ENCODE measurements around the gene EEA1.
"Not testable (repeated sequence)": the region's sequence is repeated elsewhere in the genome, so short reads cannot be mapped to it uniquely, and the experiment has no call there.

The EEA1 gene

DNA sequence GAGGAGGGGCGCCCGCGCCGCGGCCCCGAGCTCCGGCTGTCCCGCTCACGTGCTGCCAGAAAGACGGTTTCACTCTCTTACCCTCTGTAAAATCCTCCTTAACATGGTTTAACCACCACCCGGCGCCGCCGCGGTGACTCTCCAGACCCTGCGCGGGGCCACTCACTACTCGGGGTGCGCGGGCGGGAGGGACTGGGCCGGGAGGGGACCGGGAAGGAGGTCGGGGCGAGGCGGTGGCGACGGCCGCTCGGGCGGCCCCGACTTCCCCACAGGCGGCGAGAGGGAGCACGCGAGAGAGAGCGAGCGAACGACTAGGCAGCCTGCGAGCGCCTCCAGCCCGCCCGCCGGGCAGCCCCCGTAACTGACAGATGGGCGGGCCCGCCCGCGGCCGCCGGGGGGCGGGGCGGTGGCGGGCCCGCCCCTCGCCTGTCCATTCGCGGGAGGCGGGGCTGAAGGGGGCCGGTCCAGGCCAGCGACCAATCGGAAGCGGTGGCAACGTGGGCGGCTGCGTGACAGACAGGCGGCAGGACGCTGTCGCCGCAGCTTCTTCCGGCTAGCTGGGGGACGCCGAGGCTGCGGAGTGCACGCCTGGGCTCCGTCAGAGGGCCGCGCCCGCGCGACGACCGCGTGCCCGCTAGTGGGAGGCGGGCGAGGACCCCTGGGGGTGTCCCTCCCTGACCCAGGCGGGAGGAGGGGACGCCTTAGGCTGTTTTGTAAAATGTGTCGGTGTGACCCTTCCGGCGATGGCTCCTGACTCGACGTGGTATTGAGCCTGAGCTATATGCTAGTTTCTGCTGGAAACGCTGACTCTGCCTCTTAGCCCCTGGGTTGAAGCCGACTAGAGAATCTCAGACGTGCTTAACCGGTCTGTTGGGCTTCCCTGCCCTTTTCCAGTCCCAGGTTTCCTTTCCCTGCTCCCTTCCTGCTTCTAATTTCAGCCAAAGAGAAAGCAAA, at the start of gene EEA1:
Gene EEA1, minus strand, starts transcription at position 334 of the 954 bp plus-strand sequence. Its CDS starts 229 bp downstream, at position 105.
- H3K4me1 ChIP-seq (ENCODE audit: control insufficient read depth, insufficient read depth, low read length) = peaks cover 22% of the 10 kb centered on the region
- H3K9ac ChIP-seq (ENCODE audit: low read depth, low read length) = peak within 1 kb of the TSS; percentile 67
- H3K36me3 ChIP-seq (ENCODE audit: control insufficient read depth, insufficient read depth, low read length) = no peaks in the 10 kb centered on the region
- H3K4me3 ChIP-seq (ENCODE audit: low read depth, low read length) = peak within 1 kb of the TSS; percentile 62
- H3K9me3 ChIP-seq (ENCODE audit: control insufficient read depth, insufficient read depth, low read length) = no peaks in the 10 kb centered on the region
- H3K27me3 ChIP-seq (ENCODE audit: control insufficient read depth, insufficient read depth, low read length) = no peaks in the 10 kb centered on the region

DNA sequence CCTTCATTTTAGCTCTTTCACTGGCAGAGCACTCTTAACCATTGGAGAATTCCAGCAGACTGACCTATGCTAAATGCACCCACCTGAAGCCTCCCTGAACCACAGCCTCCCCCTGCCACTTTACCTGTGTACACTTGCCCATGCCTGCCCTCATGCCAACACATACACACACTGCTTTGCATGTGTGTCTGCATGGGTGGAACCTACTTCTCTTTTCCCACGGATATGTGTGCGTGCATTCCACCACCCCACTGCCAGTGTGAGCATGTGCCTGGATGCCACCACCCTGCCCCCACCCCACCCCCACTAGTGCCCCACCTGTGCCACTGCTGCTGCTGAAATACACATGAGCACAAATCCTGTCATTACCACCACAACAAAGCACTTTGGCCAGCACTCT, 49.5 kb upstream of the EEA1 start:
- H3K4me3 ChIP-seq (ENCODE audit: low read depth, low read length) = no peak overlapping the region
- H3K4me1 ChIP-seq (ENCODE audit: control insufficient read depth, insufficient read depth, low read length) = no peaks in the 10 kb centered on the region
- no peak overlapping the region for H3K9ac ChIP-seq (ENCODE audit: low read depth, low read length)
- peaks cover 5% of the 10 kb centered on the region for H3K9me3 ChIP-seq (ENCODE audit: control insufficient read depth, insufficient read depth, low read length)
- no peaks in the 10 kb centered on the region for H3K27me3 ChIP-seq (ENCODE audit: control insufficient read depth, insufficient read depth, low read length)
- H3K36me3 ChIP-seq (ENCODE audit: control insufficient read depth, insufficient read depth, low read length) = no peaks in the 10 kb centered on the region

DNA sequence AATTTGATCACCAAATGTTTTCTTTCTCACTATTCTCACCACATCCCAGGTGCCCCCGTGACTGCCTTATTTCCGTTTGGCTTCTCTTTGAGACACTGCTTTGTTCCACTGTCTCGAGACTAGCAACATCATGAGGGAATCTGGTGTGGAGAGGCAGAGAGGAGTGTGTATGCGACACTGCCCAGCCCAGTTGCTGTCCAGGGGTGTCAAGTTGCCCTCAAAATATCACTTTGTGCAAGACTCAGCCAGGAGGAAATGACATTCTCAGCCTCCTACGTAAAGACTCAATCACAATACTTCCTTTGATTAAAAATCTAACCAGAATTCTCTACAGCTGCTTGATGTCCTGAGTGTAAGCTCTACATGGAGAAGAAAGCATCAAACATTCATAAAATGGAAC, 48.2 kb upstream of the EEA1 start:
- Histone ChIP-seq H3K4me1 (ENCODE audit: control insufficient read depth, insufficient read depth, low read length) (no peaks in the 10 kb centered on the region), H3K36me3 (ENCODE audit: control insufficient read depth, insufficient read depth, low read length) (no peaks in the 10 kb centered on the region), H3K9ac (ENCODE audit: low read depth, low read length) (no peak overlapping the region), H3K27me3 (ENCODE audit: control insufficient read depth, insufficient read depth, low read length) (no peaks in the 10 kb centered on the region), H3K9me3 (ENCODE audit: control insufficient read depth, insufficient read depth, low read length) (peaks cover 5% of the 10 kb centered on the region), H3K4me3 (ENCODE audit: low read depth, low read length) (no peak overlapping the region)

DNA sequence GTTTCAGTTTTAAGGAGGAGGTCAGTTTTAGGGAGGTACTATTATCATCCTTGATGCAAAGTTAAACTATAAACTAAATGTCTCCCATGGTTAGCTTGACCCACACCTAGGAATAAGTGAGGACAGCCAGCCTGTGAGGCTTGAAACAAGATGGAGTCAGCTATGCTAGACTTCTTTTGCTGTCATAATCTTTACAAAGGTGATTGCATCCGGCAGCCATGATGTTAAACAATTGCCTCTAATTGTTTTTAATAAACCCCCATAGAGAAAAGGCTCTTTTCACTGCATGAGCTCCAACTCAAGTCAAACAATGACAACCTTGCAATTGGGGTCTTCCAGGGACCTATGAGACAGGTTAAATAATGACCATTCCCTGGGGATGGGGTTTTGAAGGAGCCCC, 45.7 kb upstream of the EEA1 start:
- no peak overlapping the region for H3K9ac ChIP-seq (ENCODE audit: low read depth, low read length)
- H3K9me3 ChIP-seq (ENCODE audit: control insufficient read depth, insufficient read depth, low read length) = peaks cover 5% of the 10 kb centered on the region
- no peaks in the 10 kb centered on the region for H3K36me3 ChIP-seq (ENCODE audit: control insufficient read depth, insufficient read depth, low read length)
- no peaks in the 10 kb centered on the region for H3K27me3 ChIP-seq (ENCODE audit: control insufficient read depth, insufficient read depth, low read length)
- H3K4me3 ChIP-seq (ENCODE audit: low read depth, low read length) = no peak overlapping the region
- H3K4me1 ChIP-seq (ENCODE audit: control insufficient read depth, insufficient read depth, low read length) = no peaks in the 10 kb centered on the region

DNA sequence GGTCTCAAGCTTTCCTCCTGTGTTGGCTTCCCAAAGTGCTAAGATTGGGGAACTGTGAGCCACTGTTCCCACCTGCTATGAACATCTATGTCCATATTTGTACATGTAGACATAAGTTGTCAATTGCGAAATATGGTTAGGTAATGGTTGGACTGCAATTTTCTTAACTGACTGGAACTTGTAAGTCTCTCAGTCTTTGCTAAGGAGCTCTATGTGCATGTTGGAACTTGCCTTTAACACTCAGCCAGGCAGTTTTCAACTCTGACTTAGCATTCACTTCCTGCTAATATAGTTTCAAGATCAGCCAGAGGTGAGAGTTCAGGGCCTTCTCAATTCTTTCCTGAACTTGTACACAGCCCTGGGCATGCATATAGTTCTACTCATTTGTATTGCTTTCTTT, 44.5 kb upstream of the EEA1 start:
- peaks cover 5% of the 10 kb centered on the region for H3K9me3 ChIP-seq (ENCODE audit: control insufficient read depth, insufficient read depth, low read length)
- no peak overlapping the region for H3K4me3 ChIP-seq (ENCODE audit: low read depth, low read length)
- no peaks in the 10 kb centered on the region for H3K36me3 ChIP-seq (ENCODE audit: control insufficient read depth, insufficient read depth, low read length)
- H3K9ac ChIP-seq (ENCODE audit: low read depth, low read length) = no peak overlapping the region
- H3K4me1 ChIP-seq (ENCODE audit: control insufficient read depth, insufficient read depth, low read length) = no peaks in the 10 kb centered on the region
- H3K27me3 ChIP-seq (ENCODE audit: control insufficient read depth, insufficient read depth, low read length) = no peaks in the 10 kb centered on the region

DNA sequence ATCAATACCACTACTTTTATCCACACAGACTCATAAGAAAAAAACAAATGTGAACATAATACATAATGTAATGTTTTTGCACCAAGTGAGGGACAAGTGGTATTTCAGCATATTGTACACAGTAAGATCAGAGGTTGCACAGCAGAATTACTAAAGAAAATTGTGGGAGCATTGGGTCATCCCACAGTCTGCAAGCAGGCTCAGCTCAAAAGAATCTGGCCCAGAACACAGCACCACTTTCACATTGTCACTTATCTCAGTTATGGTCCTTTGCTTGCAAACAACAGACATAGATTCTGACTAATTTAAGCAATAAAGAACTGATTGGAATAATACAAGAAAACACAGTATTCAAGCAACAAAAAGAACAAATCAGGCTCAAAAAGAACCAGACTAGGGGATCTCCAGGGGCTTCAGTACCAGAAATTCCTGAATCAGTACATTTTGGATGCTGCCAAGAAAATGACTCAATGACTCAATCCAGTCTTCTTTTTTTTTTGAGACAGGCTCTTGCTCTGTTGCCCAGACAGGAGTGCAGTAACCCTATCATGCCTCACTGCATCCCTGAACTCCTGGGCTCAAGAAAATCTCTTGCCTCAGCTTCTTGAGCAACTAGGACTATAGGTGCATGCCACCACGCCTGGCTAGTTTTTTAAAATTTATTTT, 42.9 kb upstream of the EEA1 start:
- Histone ChIP-seq H3K9me3 (ENCODE audit: control insufficient read depth, insufficient read depth, low read length) (peaks cover 5% of the 10 kb centered on the region), H3K4me3 (ENCODE audit: low read depth, low read length) (no peak overlapping the region), H3K4me1 (ENCODE audit: control insufficient read depth, insufficient read depth, low read length) (no peaks in the 10 kb centered on the region), H3K36me3 (ENCODE audit: control insufficient read depth, insufficient read depth, low read length) (no peaks in the 10 kb centered on the region), H3K27me3 (ENCODE audit: control insufficient read depth, insufficient read depth, low read length) (no peaks in the 10 kb centered on the region), H3K9ac (ENCODE audit: low read depth, low read length) (no peak overlapping the region)

DNA sequence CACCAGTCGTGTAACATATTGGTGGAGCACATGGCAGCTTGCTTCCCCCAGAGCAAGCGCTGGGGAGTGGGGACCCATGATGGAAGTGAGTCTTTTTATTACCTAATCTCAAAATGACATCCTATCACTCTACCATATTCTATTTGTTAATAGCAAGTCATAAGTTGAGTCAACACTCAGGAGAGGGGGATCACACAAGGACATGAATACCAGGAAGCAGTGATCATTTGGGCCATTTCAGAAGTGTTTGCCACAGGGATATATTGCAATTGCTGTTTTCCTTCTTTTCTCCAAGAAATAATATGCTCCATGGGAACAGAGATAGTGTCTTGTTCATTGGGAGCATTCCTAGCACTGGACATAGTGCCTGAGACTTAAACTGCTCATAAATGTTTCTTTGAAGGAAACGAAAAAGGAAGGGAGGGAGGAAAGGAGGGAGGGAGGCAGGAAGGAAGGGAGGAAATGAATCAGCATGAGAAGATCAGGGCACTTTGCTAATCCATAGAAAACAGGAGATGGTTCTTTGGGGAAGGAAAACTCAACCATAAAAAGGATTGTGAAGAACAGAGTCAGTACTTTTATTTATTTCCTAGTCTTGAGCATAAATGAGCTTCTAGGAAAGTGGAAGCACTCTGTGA, 39.2 kb upstream of the EEA1 start:
- no peaks in the 10 kb centered on the region for H3K4me1 ChIP-seq (ENCODE audit: control insufficient read depth, insufficient read depth, low read length)
- H3K36me3 ChIP-seq (ENCODE audit: control insufficient read depth, insufficient read depth, low read length) = no peaks in the 10 kb centered on the region
- no peaks in the 10 kb centered on the region for H3K27me3 ChIP-seq (ENCODE audit: control insufficient read depth, insufficient read depth, low read length)
- no peak overlapping the region for H3K4me3 ChIP-seq (ENCODE audit: low read depth, low read length)
- no peak overlapping the region for H3K9ac ChIP-seq (ENCODE audit: low read depth, low read length)
- H3K9me3 ChIP-seq (ENCODE audit: control insufficient read depth, insufficient read depth, low read length) = no peaks in the 10 kb centered on the region

DNA sequence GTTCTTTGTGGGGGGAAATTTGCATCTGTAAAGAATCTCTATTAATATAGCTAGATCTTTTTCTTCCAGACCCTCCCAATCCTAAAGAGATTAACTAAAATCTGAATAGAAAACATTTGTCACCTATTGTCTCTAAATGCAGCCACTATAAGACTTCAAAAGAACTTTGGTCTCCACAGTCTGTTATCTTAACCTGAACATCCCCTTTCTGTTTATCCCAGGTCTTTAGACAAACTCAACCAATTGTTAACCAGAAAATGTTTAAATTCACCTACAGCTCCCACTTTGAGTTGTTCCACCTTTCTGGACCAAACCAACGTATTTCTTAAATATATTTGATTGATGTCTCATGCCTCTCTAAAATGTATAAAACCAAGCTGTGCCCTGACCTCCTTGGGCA, 35.3 kb upstream of the EEA1 start:
- not testable (repeated sequence) for H3K9ac ChIP-seq (ENCODE audit: low read depth, low read length); H3K4me1 ChIP-seq (ENCODE audit: control insufficient read depth, insufficient read depth, low read length); H3K9me3 ChIP-seq (ENCODE audit: control insufficient read depth, insufficient read depth, low read length); H3K4me3 ChIP-seq (ENCODE audit: low read depth, low read length); H3K27me3 ChIP-seq (ENCODE audit: control insufficient read depth, insufficient read depth, low read length); H3K36me3 ChIP-seq (ENCODE audit: control insufficient read depth, insufficient read depth, low read length)

DNA sequence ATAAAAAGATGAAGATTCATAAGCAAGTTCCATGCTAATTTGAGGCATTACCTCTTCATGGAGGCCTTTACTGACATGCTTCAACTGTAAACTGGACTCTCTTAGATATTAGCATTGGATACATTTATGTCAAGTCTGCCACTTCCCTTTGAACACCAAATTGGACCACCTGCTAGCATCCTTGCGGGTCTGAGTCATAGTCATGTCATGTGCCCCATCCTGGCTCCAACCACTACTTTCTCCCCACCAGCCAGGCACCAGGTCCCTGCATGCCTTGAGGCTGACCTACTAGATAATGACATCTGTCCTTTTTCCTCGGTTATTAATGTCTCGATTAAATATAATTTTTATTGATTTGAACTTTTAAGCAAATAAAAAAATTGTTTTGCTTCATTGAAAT, 32.9 kb upstream of the EEA1 start:
- Histone ChIP-seq H3K4me1 (ENCODE audit: control insufficient read depth, insufficient read depth, low read length) (no peaks in the 10 kb centered on the region), H3K9me3 (ENCODE audit: control insufficient read depth, insufficient read depth, low read length) (peaks cover 3% of the 10 kb centered on the region), H3K4me3 (ENCODE audit: low read depth, low read length) (no peak overlapping the region), H3K9ac (ENCODE audit: low read depth, low read length) (no peak overlapping the region), H3K27me3 (ENCODE audit: control insufficient read depth, insufficient read depth, low read length) (no peaks in the 10 kb centered on the region), H3K36me3 (ENCODE audit: control insufficient read depth, insufficient read depth, low read length) (no peaks in the 10 kb centered on the region)

DNA sequence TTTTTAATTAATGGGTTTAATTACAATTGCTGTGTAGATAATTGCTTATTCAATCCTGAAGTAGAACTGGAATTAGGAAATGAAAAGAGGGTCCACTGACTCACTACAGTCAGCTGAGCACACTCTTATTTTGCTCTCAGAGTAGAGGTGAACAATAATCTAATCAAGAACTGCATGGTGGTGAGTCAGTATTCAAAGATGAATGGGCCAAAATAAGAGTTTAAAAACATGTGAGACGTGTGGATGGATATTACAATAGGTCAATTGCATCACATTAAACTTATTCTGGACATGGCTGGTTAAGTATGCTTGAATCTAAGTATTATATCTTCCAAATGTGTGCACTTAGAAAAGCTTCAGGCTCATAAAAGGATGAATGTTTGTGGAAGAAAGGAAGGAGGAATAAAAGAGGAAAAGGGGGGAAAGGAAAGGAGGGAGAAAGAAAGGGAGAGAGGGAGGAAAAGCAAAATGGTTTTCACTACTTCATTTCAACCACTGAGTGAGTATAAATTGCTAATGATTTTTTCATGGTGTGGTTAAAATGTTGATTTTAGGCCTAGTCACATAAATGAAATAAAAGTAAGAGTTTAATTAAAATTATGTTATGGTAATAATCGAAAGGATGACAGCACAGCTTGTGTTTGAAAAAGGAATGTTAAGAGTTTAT, 27.0 kb upstream of the EEA1 start:
- Histone ChIP-seq H3K9me3 (ENCODE audit: control insufficient read depth, insufficient read depth, low read length) (peaks cover 8% of the 10 kb centered on the region), H3K9ac (ENCODE audit: low read depth, low read length) (no peak overlapping the region), H3K36me3 (ENCODE audit: control insufficient read depth, insufficient read depth, low read length) (no peaks in the 10 kb centered on the region), H3K4me1 (ENCODE audit: control insufficient read depth, insufficient read depth, low read length) (no peaks in the 10 kb centered on the region), H3K4me3 (ENCODE audit: low read depth, low read length) (no peak overlapping the region), H3K27me3 (ENCODE audit: control insufficient read depth, insufficient read depth, low read length) (no peaks in the 10 kb centered on the region)

DNA sequence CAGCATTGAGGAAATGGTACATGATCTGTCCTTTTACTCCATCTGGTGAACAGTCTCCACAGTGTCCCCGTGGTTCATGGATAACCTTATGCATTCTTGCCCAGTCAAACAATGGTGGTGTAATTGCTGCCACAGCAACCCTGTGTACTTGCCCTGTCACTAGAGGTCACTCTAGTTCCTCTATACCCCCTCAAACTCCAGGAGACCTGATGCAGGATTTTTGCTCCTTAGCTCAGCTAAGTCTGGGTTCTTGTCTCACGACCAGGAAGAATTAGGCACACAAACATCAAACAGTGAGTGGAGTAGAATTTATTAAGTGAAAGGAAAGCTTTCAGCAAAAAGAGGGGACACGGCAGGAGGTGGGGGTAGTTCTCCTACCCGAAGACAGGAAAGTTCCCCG, 24.7 kb upstream of the EEA1 start:
- Histone ChIP-seq H3K27me3 (ENCODE audit: control insufficient read depth, insufficient read depth, low read length) (no peaks in the 10 kb centered on the region), H3K36me3 (ENCODE audit: control insufficient read depth, insufficient read depth, low read length) (no peaks in the 10 kb centered on the region), H3K4me3 (ENCODE audit: low read depth, low read length) (no peak overlapping the region), H3K4me1 (ENCODE audit: control insufficient read depth, insufficient read depth, low read length) (no peaks in the 10 kb centered on the region), H3K9me3 (ENCODE audit: control insufficient read depth, insufficient read depth, low read length) (peaks cover 8% of the 10 kb centered on the region), H3K9ac (ENCODE audit: low read depth, low read length) (no peak overlapping the region)

Data from iPS-15b (cell line).